ENCODE measurements around the gene SAMD11.

SAMD11 gene

DNA sequence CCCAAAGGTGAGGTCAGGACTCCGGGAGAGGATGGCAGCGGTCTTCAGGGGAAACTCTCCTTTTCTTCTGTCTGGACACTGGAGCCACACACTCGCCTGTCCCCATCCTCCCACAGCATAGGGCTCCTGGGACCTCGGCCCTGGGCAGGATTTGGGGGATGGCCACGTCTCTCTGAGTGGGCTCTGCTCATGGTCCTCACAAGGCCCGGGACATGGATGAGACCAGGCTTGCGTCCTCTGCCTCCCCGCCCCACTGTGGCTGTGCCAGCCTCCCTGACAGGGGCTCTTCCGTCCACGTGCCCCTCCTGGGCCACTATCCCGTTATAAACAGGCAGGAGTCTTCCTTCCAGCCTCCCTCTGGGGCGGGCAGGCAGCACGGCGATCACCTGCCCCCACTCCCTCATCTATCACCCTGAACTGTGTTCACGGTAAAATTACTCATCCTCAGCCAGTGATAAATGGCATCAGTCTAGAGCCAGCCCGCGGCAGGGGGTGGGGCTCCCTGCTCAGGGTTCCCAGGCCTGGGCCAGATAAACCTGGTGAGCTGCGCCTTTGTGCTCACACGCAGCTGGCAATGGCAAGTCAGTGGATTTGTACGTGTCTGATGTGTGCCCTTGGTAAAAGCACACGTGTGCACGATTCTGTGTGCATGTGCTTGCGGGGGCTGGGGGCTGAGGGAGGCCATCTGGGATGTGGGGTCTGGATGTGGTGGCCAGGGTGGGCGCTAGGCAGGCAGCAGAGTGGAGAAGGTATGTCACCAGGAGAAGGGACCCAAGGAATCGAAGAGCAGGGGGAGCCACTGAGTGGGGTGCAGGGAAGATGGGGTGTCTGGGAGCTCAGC lies 12.6 kb upstream of the SAMD11 start:
- no peaks in the 10 kb centered on the region for H3K36me3 ChIP-seq (ENCODE audit: control insufficient read depth, low read length)
- H3K79me2 ChIP-seq (ENCODE audit: control insufficient read depth, low read length): no peaks in the 10 kb centered on the region
- H3K27ac ChIP-seq (ENCODE audit: low read depth, low read length): no peak overlapping the region
- H3K4me1 ChIP-seq (ENCODE audit: control insufficient read depth, low read length): no peaks in the 10 kb centered on the region
- no peaks in the 10 kb centered on the region for H3K9me3 ChIP-seq (ENCODE audit: control insufficient read depth, insufficient read depth, low read length)
- H3K27me3 ChIP-seq (ENCODE audit: control insufficient read depth, low read length): peaks cover 14% of the 10 kb centered on the region
- no peaks in the 10 kb centered on the region for H4K20me1 ChIP-seq (ENCODE audit: control insufficient read depth, insufficient read depth, low read depth, low read length)
- no peaks in the 10 kb centered on the region for H3F3A ChIP-seq (ENCODE audit: control insufficient read depth, insufficient read depth)
- no peak for TF ChIP-seq EZH2phosphoT487 (IDR thresholded peaks at IDR 0.05; ENCODE audit: borderline replicate concordance, low read length)
- TF ChIP-seq, protein P1, sequence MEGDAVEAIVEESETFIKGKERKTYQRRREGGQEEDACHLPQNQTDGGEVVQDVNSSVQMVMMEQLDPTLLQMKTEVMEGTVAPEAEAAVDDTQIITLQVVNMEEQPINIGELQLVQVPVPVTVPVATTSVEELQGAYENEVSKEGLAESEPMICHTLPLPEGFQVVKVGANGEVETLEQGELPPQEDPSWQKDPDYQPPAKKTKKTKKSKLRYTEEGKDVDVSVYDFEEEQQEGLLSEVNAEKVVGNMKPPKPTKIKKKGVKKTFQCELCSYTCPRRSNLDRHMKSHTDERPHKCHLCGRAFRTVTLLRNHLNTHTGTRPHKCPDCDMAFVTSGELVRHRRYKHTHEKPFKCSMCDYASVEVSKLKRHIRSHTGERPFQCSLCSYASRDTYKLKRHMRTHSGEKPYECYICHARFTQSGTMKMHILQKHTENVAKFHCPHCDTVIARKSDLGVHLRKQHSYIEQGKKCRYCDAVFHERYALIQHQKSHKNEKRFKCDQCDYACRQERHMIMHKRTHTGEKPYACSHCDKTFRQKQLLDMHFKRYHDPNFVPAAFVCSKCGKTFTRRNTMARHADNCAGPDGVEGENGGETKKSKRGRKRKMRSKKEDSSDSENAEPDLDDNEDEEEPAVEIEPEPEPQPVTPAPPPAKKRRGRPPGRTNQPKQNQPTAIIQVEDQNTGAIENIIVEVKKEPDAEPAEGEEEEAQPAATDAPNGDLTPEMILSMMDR (IDR thresholded peaks at IDR 0.05; ENCODE audit: low read depth, low read length, poor library complexity, severe bottlenecking): no peak
- no peaks in the 10 kb centered on the region for H3K9me2 ChIP-seq (replicated peaks; ENCODE audit: control insufficient read depth, low read length)
- no peak overlapping the region for H3K4me3 ChIP-seq (ENCODE audit: low read length)
- no peak overlapping the region for H3K4me2 ChIP-seq (ENCODE audit: low read length)

DNA sequence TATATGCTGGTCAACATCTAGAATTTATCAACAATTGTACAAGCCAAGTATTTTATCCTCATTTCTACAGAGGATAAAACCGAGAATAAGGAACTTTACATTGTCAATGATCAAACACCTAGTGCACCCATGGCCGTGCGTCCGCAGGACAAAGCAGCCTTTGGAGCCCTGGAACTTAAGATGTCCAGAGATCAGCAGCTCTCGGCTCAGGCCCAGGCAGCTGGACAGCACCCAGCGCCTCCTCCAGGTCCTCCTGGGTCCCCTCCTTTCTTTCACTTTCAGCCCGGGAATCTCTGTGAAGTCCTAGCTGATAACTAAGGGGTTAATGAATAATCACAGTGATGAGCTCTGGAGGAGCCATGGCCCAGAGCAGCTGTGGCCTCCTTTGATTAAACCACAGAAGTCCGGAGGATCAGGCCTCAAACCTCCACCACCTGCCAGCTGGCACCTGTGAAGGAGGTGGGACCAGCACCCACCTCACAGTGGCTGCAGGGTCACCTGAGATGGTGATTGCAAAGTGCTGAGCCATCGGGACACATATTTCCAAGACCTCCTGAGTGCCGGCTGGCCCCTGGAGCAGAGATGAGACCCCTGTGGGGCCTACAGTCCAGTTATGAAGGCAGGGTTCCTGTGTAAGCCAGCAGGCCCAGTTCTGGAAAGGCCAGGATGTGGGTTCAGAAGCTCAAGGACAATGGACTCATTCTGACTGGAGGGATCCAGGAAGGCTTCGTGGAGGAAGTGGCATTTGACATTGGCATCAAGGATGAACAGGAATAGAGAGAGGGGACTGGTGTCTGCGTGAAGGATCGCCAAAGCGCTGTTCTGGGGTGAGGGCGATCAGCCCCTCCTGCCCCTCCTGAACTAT lies 11.6 kb upstream of the SAMD11 start:
- Histone ChIP-seq H4K20me1 (ENCODE audit: control insufficient read depth, insufficient read depth, low read depth, low read length) (no peaks in the 10 kb centered on the region), H3K4me2 (ENCODE audit: low read length) (no peak overlapping the region), H3K4me1 (ENCODE audit: control insufficient read depth, low read length) (no peaks in the 10 kb centered on the region), H3K9me3 (ENCODE audit: control insufficient read depth, insufficient read depth, low read length) (no peaks in the 10 kb centered on the region), H3K27ac (ENCODE audit: low read depth, low read length) (no peak overlapping the region), H3K27me3 (ENCODE audit: control insufficient read depth, low read length) (peaks cover 7% of the 10 kb centered on the region; the same call in 1 of the 2 replicates), H3F3A (ENCODE audit: control insufficient read depth, insufficient read depth) (no peaks in the 10 kb centered on the region), H3K36me3 (ENCODE audit: control insufficient read depth, low read length) (no peaks in the 10 kb centered on the region), H3K79me2 (ENCODE audit: control insufficient read depth, low read length) (no peaks in the 10 kb centered on the region), H3K9me2 (replicated peaks; ENCODE audit: control insufficient read depth, low read length) (no peaks in the 10 kb centered on the region), H3K4me3 (ENCODE audit: low read length) (no peak overlapping the region)
- no peak for TF ChIP-seq EZH2phosphoT487 (IDR thresholded peaks at IDR 0.05; ENCODE audit: borderline replicate concordance, low read length)
- TF ChIP-seq, protein P1 (IDR thresholded peaks at IDR 0.05; ENCODE audit: low read depth, low read length, poor library complexity, severe bottlenecking): no peak

DNA sequence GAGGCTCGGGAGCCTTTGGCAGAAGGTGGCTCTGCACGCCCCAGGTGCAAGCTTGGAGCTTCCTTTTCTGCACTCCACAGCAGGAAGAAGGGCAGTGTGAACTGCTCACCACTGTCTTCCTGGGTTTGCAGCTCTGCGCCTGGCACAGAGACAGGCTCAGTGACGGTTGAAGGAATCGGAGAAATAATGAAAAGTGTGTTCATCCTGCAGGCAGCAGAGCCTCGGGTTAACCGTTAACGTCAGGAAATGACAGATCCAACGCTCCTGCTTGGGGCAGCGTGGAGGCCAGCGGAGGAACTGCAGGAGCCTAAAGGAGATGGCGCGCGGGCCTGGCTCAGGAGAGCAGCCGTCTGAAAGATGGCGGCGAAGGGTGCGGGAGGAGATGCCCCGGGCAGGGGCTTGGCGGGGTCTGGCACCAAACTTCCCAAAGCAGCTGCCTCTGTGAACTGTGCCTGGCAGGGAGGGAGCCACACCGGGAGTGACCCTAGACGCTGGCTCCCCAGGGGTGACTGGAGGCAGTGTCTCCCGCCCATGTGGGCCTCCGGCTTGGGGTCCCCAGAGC lies 10.9 kb upstream of the SAMD11 start:
- H3K4me2 ChIP-seq (ENCODE audit: low read length): no peak overlapping the region
- H3K27me3 ChIP-seq (ENCODE audit: control insufficient read depth, low read length): peaks cover 12% of the 10 kb centered on the region
- no peaks in the 10 kb centered on the region for H3K36me3 ChIP-seq (ENCODE audit: control insufficient read depth, low read length)
- no peak overlapping the region for H3K27ac ChIP-seq (ENCODE audit: low read depth, low read length)
- no peaks in the 10 kb centered on the region for H3K4me1 ChIP-seq (ENCODE audit: control insufficient read depth, low read length)
- no peaks in the 10 kb centered on the region for H3K9me2 ChIP-seq (replicated peaks; ENCODE audit: control insufficient read depth, low read length)
- H3K4me3 ChIP-seq (ENCODE audit: low read length): no peak overlapping the region
- no peaks in the 10 kb centered on the region for H3K9me3 ChIP-seq (ENCODE audit: control insufficient read depth, insufficient read depth, low read length)
- TF ChIP-seq EZH2phosphoT487 (IDR thresholded peaks at IDR 0.05; ENCODE audit: borderline replicate concordance, low read length): no peak
- TF ChIP-seq, protein P1 (IDR thresholded peaks at IDR 0.05; ENCODE audit: low read depth, low read length, poor library complexity, severe bottlenecking): no peak
- no peaks in the 10 kb centered on the region for H3K79me2 ChIP-seq (ENCODE audit: control insufficient read depth, low read length)
- H3F3A ChIP-seq (ENCODE audit: control insufficient read depth, insufficient read depth): no peaks in the 10 kb centered on the region
- H4K20me1 ChIP-seq (ENCODE audit: control insufficient read depth, insufficient read depth, low read depth, low read length): no peaks in the 10 kb centered on the region
